GM18502 (cell line): ENCODE data around the gene PRSS21.

ENCODE experiments used
- ATAC-seq: cut with Tn5 transposase; IDR thresholded peaks from one replicate; pipeline ENCODE4 v1.9.1; 2021; ENCODE audit warnings: mild to moderate bottlenecking; ENCODE audit not compliant: unreplicated experiment, poor library complexity

The PRSS21 gene

DNA sequence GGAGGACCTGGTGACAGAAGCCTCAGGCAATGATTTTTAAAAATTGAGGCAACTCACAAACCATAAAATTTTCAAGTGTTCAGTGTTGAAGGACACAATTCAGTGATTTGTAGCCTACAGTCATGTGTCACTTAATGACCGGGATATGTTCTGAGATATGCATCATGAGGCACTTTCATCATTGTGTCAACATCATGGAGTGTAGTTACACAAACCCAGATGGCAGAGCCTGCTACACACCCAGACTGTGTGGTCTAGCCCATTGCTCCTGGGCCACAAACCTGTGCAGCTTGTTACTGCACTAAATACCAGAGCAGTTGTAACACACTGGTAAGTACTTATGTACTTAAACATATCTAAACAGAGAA is 17.2 kb upstream of the PRSS21 start:
- no peak for ATAC-seq

DNA sequence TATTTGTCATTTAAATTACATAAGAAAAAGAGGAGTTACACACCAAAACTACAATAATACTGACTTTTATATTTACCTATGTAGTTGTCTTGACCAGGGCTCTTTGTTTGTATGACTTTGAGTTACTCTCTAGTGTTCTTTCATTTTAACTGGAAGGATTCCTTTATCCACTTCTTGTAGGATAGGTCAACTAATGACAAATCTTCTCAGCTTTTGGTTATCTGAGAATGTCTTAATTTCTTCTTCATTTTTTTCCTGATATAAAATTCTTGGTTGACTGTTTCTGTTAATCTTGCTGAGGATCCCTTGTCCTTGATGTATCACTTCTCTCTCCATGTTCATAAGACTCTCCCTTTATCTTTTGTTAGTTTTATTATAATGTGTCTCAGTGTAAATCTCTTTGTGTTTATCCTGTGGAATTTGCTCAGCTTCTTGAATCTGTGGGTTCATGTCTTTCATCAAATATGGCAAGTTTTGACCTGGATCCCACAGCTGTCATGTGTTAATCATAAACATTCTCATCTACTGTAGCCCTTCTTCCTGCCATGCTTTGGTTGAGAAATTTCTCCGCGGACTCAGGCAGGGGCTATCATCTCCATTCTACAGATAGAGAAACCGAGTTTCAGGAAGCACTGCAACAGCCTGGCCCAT is 13.4 kb upstream of the PRSS21 start:
- ATAC-seq = no peak

DNA sequence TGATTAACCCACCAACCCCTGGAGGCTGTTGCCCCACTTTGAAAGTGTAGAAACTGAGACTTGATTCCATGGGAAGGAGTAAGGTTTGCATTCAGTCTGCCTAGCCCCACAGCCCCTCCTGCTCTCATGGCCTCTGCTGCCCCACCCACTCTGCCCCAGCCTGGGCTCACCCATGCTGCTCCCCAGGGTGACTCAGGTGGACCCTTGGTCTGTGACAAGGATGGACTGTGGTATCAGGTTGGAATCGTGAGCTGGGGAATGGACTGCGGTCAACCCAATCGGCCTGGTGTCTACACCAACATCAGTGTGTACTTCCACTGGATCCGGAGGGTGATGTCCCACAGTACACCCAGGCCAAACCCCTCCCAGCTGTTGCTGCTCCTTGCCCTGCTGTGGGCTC is 12.3 kb upstream of the PRSS21 start:
- ATAC-seq = no peak

DNA sequence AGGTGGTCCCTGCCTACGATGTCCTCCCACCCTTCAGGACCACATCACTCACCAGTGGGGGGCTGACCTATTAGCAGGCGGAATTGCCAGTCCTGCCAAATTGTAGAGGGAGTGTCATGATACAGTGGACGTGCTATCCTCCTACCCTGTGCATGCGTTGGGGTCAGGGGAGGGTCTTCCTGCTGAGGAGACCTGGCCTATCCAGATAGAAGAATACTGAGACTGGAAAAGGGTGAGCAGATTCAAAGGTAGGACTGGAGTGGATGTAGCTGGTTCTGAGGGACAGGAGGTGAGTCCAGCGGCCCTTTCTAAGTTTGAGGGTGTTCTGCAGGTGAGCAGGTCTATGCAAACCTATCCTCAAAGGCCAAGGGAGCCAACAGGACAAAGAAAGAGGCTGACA is 10.8 kb upstream of the PRSS21 start:
- no peak for ATAC-seq

DNA sequence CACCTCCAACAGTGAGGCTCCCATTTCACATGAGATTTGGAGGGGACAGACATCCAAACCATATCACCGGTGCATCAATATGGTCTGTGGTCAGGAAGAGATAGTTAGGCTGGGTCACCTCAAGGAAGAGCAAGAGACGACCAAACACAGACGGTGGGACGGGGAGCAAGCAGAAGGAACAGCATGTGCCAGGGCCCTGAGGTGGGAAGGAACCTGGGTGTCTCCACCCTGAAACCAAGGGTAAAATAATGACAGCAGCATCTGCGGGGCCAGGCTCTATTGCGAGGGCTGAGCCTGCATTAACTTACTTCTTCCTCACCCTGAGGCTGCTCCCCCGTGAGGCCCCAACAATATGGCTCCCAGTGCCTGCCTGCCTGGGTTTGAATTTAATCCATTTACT is 8.9 kb upstream of the PRSS21 start:
- no peak for ATAC-seq

DNA sequence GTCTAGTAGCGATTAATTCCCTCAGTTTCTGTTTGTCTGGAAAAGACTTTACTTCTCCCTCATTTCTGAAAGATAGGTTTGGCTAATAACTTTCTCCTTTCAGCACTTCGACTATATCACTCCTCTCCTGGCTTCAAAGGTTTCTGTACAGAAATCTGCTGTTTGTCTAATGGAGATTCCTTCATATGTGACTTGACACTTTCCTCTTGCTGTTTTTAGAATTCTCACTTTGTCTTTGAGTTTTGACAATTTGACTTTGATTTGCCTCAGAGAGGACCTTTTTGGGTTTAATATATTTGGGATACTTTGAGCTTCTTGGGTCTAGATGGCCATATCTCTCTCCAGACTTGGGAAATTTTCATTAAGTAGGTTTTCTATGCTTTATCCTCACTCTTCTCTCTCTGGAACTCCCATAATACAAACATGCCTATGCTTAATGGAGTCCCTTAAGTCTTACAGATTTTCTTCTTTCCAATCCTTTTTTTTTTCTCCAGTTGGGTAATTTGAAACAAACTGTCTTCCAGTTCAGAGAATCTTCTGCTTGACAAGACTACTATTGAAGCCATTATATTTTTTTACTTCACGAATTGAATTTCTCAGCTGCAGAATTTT is 7.8 kb upstream of the PRSS21 start:
- no peak for ATAC-seq

DNA sequence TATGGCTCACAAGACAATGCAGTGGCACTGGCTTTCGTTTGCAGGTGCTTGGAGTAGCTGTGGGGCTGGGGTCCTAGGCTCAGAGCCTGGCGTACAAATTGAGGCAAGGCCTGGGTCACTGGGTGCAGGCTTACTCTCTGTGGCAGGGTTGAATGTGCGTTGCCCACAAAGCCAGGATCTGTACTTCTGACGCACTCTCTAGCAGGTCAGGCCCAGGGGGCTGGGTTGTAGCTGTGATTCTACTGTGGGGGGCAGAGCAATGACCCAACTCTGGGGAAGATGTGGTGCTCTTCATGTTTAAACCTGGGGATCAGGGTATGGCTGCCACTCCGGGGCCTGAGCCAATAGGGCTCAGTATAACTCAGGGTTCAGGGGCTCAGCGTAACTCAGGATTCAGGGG is 6.4 kb upstream of the PRSS21 start:
- ATAC-seq = no peak

DNA sequence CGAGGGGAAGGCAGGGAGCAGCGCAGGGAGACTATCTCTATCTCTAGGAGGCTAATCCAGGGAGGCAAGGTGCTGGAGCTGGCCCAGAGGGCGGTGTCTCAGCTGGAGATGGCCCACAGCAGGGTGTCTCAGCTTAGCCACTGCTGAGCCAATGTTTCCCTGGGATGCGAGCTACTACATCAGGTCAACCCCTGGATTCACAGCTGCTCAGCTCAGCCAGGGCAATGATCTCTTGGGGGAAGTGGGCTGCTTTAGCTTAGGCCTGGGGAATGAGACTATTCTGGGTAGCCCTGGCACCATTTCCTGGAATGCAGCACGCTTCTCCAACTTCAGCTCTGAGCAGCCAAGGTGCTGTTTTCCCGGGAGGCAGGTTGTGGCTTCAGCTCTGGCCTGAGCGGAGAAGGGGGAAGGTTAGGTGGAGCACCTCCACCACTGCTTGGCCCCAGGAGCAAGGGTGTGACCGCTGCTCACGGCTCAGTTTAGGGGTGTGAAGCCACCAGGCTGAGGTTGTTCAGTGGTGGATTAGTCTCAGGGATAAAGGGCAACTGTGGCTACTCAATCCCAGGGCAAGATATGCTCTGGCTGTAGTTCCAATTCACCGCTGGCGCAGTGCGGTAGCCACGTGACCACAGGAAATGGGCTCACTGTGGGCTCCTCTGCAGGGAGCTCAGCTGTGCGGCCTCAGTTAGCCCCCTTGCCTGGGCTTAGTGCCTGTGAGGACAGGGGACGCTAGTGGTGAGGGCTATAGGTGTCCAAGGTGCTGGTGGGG is 5.2 kb upstream of the PRSS21 start:
- ATAC-seq = no peak

DNA sequence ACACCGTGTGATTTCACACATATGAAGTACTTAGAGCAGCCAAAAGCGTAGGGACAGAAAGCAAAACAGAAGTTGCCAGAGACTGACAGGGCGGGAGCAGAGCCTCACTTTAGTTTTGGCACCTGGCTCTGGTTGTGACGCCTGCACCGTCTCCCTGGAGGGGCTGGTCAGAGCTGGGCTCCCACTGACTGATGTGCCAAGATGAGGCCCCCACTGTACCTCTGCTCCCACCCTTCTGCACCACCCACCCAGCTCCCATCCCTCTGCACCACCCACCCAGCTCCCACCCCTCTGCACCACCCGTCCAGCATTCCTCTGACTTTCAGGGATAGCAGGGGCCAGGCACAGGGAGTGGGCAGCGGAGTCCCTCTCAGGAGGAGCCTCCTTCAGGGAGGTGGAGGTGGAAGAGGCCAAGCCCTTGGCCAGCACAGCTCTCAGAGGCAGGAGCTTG is 3.2 kb upstream of the PRSS21 start:
- ATAC-seq = no peak

DNA sequence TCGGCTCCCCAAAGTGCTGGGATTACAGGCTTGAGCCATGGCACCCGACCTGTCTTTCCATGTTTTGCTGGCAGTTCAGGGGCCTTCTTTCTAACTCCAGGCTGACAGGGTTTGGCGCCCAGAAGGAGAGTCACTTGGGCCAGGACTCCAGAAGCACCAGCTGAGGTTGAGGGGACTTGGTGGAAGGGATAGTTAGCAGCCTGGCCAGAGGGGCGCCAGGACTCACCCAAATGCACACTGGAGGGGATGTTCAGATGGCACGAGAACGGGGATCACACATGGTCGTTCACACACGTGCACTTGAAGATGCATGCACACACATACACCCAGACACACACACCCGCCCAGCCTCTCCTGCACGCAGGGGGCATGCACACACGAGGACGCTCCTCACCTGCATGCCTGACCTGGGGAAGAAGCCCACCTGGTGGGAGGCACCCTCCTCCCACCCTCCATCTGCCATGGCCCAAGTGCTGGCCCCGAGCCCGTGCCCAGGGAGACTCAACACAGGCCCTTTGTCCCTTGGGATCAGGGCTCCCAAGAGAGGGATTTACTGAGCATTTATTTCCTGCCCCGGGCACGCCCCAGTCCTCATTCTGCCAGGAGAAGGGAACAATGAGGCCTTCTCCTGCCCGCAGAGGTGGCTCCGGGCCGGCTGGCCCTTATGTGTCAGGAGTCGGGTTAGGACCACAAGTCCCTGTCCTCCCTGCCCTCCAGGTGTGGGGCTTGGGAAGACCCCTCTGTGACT is 2.3 kb upstream of the PRSS21 start:
- ATAC-seq = no peak

DNA sequence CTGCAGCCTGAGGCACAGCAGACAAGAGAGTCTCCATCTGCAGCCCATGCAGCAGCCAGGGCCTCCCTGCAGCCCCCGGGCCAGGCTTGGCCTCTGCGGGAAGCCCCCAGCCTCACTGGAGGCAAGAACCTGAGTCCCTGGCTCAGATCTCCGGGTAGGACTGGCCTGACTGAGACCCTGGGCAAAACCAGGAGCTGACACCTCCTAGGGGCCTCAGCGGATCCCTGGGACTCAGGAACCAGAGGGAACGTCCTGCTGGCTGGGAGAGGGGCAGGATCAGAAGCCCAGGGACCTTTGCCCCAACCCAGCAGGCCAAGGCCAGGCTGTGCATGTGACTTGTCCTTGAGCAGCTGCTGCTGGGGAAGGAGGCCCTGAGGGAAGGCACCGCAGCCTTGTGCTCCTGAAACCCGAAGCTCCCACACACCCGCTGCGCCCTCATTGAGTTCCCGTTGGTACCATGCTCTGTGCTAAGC is 1.7 kb upstream of the PRSS21 start:
- ATAC-seq = no peak

DNA sequence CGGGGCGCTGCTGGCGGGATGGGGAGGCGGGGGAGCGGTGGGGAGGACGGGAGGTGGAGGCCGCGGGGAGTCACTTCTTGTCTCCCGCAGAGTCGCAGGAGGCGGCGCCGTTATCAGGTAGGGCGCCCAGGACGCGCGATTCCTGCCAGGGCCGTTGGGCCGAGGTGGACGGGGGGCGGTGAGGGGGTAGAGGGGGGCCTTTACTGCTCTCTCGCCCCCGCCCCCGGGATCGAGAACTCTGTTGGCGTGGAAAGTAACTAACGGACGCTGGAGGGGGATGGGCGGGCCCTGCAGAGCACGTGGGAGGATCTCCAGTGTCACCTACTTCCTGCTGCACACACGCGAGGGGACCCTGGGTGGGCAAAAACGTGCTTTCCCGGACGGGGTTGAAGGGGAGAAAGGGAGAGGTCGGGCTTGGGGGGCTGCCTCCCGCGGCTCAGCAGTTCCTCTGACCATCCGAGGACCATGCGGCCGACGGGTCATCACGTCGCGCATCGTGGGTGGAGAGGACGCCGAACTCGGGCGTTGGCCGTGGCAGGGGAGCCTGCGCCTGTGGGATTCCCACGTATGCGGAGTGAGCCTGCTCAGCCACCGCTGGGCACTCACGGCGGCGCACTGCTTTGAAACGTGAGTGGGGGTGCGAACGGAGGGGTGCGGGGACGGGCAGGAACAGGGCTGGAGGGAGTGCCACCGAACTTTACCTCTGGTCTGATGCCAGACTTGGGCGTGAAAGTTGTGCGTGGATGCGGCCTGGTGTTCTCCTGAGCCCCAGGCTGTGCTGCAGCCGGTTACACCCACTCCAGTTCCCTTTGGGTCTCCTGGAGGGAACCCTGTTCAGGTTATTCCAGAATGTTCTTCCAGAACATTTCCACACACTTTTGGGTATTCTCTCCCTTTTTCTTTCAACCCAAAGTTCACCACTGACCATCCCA is 569 bp downstream of the PRSS21 start:
- ATAC-seq = no peak

DNA sequence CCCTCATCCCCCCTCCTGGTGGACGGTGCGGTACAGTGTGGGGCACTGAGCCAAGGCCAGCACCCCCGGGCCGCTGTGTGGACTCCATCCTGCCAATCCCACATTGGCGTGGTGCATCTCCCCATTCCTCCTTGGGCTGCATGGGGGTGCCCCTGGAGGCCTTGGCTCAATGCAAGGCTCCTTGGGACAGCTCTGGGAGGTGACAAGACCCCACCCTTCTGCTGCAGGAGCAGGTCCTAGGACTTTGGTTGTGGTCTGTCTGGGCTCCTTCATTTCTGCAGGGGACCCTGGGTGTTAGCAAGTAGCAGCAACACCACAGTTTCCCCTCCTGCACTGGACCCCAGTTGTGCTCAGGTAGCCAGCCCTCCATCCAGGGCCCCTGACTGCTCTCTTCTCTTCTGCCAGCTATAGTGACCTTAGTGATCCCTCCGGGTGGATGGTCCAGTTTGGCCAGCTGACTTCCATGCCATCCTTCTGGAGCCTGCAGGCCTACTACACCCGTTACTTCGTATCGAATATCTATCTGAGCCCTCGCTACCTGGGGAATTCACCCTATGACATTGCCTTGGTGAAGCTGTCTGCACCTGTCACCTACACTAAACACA is 1.3 kb downstream of the PRSS21 start:
- ATAC-seq = no peak

DNA sequence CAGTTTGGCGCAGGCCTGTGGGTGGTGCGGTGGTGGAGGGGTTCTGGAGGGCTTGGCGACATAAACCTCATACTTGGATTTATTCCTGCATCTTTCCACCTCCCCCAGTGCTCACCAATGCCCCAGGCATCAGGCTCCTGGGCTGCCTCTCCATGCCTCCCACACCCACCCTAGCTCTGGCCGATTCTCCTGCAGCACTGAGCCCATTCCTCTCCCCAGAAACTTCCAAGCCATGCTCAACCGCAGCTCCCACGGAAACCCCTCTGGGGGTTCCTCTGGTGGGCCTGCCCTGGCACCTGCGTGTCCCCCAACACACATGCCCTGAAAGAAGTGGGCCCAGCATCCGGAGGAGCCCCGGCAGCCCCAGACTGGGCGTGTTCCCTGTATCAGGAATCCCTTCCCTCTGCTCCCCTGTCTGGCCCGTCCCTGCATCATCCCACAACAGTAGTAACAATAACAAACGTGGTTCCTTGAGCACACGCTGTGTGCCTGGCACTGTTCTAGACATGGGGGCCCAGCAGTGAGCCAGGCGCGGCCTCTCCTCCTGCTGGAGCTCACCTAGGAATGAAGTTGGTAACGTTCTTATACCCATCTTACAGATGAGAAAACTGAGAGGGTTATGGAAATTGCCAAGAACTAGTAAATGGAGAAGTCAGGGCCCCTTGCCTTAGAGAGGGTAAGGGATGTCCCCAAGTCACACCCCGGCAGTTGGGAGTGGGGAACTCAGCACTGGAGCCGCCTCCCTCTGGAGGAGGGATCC is 2.3 kb downstream of the PRSS21 start:
- no peak for ATAC-seq

DNA sequence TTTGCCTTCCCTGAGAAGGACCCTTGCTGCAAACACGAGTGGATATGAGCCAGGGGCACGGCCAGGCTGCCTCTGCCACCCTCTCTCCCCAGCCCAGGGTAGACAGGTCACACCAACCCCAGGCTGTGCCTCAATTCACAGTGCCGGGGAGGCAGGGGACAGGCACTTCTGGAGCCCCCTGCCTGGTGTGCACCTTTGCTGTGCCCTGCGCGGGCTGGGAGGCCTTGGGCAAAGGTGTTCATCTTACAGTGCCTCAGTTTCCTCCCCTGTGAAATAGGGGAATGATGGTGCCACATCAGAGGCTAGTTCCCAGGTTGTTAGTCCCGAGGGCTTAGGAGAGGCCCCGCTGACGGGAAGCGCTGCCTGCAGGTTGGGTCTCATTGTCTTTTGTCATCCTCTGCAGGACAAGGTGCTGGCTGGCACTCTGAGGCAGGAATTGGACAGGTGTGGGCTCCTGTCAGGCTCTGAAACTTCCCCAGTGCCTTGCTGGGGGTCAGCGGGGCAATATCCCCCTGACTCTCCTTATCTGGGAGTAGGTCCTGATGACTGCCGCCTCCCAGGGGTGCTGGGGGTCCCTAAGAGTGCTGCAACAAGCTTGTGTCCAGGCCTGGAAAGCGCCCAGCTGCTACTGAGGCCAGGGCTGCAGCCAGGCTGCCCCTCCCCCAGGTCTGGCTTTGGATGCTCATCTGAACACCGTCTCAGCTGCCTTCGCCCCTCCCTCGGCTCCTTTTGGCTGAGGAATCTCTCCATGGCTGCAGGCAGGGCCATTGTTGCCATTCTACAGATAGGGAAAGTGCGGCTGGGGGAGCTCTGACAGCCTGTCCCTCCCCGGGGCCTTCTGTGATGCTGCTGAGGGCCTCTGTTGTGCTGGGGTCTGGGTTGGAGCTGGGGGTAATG is 3.1 kb downstream of the PRSS21 start:
- no peak for ATAC-seq

DNA sequence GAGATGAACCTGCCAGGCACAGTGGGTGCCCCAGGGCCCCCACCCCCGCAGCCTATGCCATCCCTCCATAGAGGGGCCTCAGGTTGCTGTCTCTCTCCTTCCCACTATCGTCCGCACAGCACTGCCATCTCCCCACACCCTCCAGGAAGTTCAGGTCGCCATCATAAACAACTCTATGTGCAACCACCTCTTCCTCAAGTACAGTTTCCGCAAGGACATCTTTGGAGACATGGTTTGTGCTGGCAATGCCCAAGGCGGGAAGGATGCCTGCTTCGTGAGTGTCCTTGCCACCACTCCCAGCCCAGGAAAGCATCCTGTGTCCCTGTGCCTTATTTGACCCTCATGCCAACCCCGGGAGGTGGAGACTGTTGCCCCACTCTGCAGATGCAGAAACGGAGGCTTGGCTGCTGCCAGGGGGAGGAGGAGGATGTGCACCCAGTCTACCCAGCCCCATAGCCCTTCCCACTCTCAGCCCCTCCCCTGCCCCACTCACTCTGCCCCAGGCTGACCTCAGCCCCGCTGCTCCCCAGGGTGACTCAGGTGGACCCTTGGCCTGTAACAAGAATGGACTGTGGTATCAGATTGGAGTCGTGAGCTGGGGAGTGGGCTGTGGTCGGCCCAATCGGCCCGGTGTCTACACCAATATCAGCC is 3.9 kb downstream of the PRSS21 start:
- no peak for ATAC-seq

DNA sequence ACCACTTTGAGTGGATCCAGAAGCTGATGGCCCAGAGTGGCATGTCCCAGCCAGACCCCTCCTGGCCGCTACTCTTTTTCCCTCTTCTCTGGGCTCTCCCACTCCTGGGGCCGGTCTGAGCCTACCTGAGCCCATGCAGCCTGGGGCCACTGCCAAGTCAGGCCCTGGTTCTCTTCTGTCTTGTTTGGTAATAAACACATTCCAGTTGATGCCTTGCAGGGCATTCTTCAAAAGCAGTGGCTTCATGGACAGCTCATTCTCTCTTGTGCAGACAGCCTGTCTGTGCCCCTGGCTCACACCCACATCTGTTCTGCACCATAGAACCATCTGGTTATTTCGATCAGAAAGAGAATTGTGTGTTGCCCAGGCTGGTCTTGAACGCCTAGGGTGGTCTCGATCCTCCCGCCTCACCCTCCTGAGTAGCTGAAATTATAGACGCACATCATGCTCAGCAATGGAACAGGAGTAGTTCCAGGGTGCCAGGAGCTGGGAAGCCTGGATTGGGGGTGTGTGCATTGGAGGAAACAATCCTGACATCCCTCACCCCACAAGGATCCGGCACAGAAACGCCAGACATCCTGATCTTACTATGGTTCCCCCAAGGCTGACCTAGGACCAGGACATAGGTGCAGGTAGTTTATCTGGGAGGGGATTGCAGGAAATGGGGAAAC is 4.6 kb downstream of the PRSS21 start:
- no peak for ATAC-seq
